ENCODE results near the gene ZNF221. TPM values are rescaled to one million over a fixed set of nuclear protein-coding genes. Genes with fewer than 3 reads are reported as not detected.
"Not testable (repeated sequence)": the region's sequence is repeated elsewhere in the genome, so short reads cannot be mapped to it uniquely, and the experiment has no call there.

The ZNF221 gene
- total and polyA plus RNA-seq, 2 experiments from 2014 or later: 1.5 to 9.2 TPM

DNA sequence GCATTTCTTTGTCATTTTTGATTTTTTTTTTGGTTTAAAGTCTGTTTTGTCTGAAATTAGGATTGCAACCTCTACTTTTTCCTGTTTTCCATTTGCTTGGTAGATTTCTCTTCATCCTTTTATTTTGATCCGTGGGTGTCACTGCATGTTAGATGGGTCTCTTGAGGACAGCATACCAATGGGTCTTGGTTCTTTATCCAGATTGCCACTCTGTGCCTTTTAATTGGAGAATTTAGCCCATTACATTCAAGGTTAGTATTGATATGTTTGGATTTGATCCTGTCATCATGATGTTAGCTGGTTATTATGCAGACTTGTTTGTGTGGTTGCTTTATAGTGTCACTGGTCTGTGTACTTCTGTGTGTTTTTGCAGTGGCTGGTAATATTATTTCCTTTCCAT is 3.6 kb upstream of the ZNF221 start:
- H3K4me3 ChIP-seq; H2AFZ ChIP-seq; H3K4me1 ChIP-seq (ENCODE audit: insufficient read depth); H3K27ac ChIP-seq (ENCODE audit: low read depth); ATAC-seq; H3K4me1 Mint-ChIP-seq; H3K4me3 Mint-ChIP-seq; DNase-seq (ENCODE audit: low spot score); H3K36me3 ChIP-seq (ENCODE audit: insufficient read depth); H4K20me1 ChIP-seq (replicated peaks; ENCODE audit: insufficient read depth); H3K79me2 ChIP-seq (replicated peaks; ENCODE audit: insufficient read depth); H3K27me3 ChIP-seq (ENCODE audit: insufficient read depth); H3K27ac Mint-ChIP-seq; H3K4me2 ChIP-seq; H3F3A ChIP-seq (replicated peaks; ENCODE audit: low read depth): not testable (repeated sequence)
- H3K27me3 Mint-ChIP-seq (ENCODE audit: insufficient read depth, low read depth, poor library complexity): peaks cover 11% of the 10 kb centered on the region
- peaks cover 14% of the 10 kb centered on the region for H3K36me3 Mint-ChIP-seq (ENCODE audit: low read depth)
- H3K9me2 ChIP-seq (ENCODE audit: insufficient read depth): peaks cover 12% of the 10 kb centered on the region; the same call in 1 of the 2 replicates
- peaks cover 68% of the 10 kb centered on the region for H3K9me3 Mint-ChIP-seq

DNA sequence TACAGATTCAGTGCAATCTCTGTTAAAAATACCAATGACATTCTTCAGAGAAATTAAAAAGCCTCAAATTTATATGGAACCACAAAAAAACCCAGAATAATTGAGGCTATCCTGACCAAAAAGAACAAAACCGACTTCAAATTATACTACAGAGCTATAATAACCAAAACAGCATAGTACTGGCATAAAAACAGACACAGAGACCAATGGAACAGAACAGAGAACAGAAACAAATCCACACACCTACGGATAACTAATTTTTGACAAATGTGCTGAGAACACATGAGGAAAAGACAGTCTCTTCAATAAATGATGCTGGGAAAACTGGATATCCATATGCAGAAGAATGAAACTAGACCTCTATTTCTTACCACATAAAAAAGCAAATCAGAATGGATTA is 1.2 kb upstream of the ZNF221 start:
- H3K4me3 Mint-ChIP-seq: not testable (repeated sequence)

DNA sequence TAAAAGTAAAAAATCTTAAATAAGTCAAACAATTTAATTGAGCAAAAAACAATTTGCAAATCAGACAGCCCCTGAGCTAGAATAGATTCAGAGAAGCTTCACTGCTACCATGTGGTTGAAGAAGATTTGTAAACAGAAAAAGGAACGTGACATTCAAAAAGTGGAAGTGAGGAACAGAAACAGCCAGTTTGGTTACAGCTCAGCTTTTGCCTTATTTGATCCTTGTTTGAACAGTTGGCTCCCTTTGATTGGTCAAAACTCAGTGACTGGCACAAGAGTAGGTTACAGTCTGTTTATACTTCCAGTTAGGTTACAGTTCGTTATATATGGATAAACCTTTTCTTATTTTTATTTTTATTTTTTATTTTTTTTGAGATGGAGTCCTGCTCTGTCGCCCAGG is 5.8 kb downstream of the ZNF221 start:
- H3K4me1 Mint-ChIP-seq: no peaks in the 10 kb centered on the region
- Histone ChIP-seq H2AFZ (no peak overlapping the region), H3K79me2 (replicated peaks; ENCODE audit: insufficient read depth) (0 out of 2 replicates have a peak, but pooled peaks cover 6% of the 10 kb centered on the region), H3K9me2 (ENCODE audit: insufficient read depth) (0 out of 2 replicates have a peak, but pooled peaks cover 3% of the 10 kb centered on the region), H3K4me3 (no peak overlapping the region), H3F3A (replicated peaks; ENCODE audit: low read depth) (no peaks in the 10 kb centered on the region), H3K4me1 (ENCODE audit: insufficient read depth) (no peaks in the 10 kb centered on the region; the same call in 1 of the 2 replicates), H3K4me2 (no peak overlapping the region), H3K27me3 (ENCODE audit: insufficient read depth) (no peaks in the 10 kb centered on the region), H3K36me3 (ENCODE audit: insufficient read depth) (peaks cover 13% of the 10 kb centered on the region; the same call in 1 of the 2 replicates), H3K27ac (ENCODE audit: low read depth) (no peak overlapping the region), H4K20me1 (replicated peaks; ENCODE audit: insufficient read depth) (0 out of 2 replicates have a peak, but pooled peaks cover 3% of the 10 kb centered on the region)
- DNase-seq (ENCODE audit: low spot score) (no peak), ATAC-seq (no peak)
- H3K27me3 Mint-ChIP-seq (ENCODE audit: insufficient read depth, low read depth, poor library complexity): no peaks in the 10 kb centered on the region
- H3K27ac Mint-ChIP-seq: no peak overlapping the region
- H3K36me3 Mint-ChIP-seq (ENCODE audit: low read depth): peaks cover 67% of the 10 kb centered on the region
- H3K4me3 Mint-ChIP-seq: no peak overlapping the region
- H3K9me3 Mint-ChIP-seq: peaks cover 51% of the 10 kb centered on the region
- TF ChIP-seq STAT1 (IDR thresholded peaks at IDR 0.05; ENCODE audit: unreplicated experiment) (no peak), ZNF114 (CRISPR knock-in tag; IDR thresholded peaks at IDR 0.05) (no peak), EZH2phosphoT487 (IDR thresholded peaks at IDR 0.05; ENCODE audit: unreplicated experiment) (no peak), EZH2 (IDR thresholded peaks at IDR 0.05; ENCODE audit: low read depth, unreplicated experiment) (no peak)
- TF ChIP-seq, protein P1, sequence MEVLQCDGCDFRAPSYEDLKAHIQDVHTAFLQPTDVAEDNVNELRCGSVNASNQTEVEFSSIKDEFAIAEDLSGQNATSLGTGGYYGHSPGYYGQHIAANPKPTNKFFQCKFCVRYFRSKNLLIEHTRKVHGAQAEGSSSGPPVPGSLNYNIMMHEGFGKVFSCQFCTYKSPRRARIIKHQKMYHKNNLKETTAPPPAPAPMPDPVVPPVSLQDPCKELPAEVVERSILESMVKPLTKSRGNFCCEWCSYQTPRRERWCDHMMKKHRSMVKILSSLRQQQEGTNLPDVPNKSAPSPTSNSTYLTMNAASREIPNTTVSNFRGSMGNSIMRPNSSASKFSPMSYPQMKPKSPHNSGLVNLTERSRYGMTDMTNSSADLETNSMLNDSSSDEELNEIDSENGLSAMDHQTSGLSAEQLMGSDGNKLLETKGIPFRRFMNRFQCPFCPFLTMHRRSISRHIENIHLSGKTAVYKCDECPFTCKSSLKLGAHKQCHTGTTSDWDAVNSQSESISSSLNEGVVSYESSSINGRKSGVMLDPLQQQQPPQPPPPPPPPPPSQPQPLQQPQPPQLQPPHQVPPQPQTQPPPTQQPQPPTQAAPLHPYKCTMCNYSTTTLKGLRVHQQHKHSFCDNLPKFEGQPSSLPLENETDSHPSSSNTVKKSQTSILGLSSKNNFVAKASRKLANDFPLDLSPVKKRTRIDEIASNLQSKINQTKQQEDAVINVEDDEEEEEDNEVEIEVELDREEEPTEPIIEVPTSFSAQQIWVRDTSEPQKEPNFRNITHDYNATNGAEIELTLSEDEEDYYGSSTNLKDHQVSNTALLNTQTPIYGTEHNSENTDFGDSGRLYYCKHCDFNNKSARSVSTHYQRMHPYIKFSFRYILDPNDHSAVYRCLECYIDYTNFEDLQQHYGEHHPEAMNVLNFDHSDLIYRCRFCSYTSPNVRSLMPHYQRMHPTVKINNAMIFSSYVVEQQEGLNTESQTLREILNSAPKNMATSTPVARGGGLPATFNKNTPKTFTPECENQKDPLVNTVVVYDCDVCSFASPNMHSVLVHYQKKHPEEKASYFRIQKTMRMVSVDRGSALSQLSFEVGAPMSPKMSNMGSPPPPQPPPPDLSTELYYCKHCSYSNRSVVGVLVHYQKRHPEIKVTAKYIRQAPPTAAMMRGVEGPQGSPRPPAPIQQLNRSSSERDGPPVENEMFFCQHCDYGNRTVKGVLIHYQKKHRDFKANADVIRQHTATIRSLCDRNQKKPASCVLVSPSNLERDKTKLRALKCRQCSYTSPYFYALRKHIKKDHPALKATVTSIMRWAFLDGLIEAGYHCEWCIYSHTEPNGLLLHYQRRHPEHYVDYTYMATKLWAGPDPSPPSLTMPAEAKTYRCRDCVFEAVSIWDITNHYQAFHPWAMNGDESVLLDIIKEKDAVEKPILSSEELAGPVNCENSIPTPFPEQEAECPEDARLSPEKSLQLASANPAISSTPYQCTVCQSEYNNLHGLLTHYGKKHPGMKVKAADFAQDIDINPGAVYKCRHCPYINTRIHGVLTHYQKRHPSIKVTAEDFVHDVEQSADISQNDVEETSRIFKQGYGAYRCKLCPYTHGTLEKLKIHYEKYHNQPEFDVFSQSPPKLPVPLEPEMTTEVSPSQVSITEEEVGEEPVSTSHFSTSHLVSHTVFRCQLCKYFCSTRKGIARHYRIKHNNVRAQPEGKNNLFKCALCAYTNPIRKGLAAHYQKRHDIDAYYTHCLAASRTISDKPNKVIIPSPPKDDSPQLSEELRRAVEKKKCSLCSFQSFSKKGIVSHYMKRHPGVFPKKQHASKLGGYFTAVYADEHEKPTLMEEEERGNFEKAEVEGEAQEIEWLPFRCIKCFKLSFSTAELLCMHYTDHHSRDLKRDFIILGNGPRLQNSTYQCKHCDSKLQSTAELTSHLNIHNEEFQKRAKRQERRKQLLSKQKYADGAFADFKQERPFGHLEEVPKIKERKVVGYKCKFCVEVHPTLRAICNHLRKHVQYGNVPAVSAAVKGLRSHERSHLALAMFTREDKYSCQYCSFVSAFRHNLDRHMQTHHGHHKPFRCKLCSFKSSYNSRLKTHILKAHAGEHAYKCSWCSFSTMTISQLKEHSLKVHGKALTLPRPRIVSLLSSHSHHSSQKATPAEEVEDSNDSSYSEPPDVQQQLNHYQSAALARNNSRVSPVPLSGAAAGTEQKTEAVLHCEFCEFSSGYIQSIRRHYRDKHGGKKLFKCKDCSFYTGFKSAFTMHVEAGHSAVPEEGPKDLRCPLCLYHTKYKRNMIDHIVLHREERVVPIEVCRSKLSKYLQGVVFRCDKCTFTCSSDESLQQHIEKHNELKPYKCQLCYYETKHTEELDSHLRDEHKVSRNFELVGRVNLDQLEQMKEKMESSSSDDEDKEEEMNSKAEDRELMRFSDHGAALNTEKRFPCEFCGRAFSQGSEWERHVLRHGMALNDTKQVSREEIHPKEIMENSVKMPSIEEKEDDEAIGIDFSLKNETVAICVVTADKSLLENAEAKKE (CRISPR knock-in tag; IDR thresholded peaks at IDR 0.05): no peak
- TF ChIP-seq, protein P2, sequence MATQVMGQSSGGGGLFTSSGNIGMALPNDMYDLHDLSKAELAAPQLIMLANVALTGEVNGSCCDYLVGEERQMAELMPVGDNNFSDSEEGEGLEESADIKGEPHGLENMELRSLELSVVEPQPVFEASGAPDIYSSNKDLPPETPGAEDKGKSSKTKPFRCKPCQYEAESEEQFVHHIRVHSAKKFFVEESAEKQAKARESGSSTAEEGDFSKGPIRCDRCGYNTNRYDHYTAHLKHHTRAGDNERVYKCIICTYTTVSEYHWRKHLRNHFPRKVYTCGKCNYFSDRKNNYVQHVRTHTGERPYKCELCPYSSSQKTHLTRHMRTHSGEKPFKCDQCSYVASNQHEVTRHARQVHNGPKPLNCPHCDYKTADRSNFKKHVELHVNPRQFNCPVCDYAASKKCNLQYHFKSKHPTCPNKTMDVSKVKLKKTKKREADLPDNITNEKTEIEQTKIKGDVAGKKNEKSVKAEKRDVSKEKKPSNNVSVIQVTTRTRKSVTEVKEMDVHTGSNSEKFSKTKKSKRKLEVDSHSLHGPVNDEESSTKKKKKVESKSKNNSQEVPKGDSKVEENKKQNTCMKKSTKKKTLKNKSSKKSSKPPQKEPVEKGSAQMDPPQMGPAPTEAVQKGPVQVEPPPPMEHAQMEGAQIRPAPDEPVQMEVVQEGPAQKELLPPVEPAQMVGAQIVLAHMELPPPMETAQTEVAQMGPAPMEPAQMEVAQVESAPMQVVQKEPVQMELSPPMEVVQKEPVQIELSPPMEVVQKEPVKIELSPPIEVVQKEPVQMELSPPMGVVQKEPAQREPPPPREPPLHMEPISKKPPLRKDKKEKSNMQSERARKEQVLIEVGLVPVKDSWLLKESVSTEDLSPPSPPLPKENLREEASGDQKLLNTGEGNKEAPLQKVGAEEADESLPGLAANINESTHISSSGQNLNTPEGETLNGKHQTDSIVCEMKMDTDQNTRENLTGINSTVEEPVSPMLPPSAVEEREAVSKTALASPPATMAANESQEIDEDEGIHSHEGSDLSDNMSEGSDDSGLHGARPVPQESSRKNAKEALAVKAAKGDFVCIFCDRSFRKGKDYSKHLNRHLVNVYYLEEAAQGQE (IDR thresholded peaks at IDR 0.05; ENCODE audit: unreplicated experiment): no peak

More for the DNA sequence above, 1.2 kb upstream of the ZNF221 start:
- Mint-ChIP-seq H3K27me3 (ENCODE audit: insufficient read depth, low read depth, poor library complexity) (peaks cover 11% of the 10 kb centered on the region), H3K36me3 (ENCODE audit: low read depth) (peaks cover 24% of the 10 kb centered on the region), H3K9me3 (peaks cover 60% of the 10 kb centered on the region)
- DNase-seq (ENCODE audit: low spot score); H3K4me3 ChIP-seq; H3K4me1 ChIP-seq (ENCODE audit: insufficient read depth); ATAC-seq; H3K27ac ChIP-seq (ENCODE audit: low read depth); H3K27me3 ChIP-seq (ENCODE audit: insufficient read depth); H3K4me1 Mint-ChIP-seq; H3F3A ChIP-seq (replicated peaks; ENCODE audit: low read depth); H2AFZ ChIP-seq; H3K36me3 ChIP-seq (ENCODE audit: insufficient read depth); H4K20me1 ChIP-seq (replicated peaks; ENCODE audit: insufficient read depth); H3K4me2 ChIP-seq; H3K27ac Mint-ChIP-seq; H3K79me2 ChIP-seq (replicated peaks; ENCODE audit: insufficient read depth): not testable (repeated sequence)
- peaks cover 13% of the 10 kb centered on the region; the same call in 1 of the 2 replicates for H3K9me2 ChIP-seq (ENCODE audit: insufficient read depth)

Data from GM23338 (cell line).